Activated T-cell treated with anti-CD3 and anti-CD28 coated beads, Interleukin-2, amount 50 U/mL, for 24 hours (primary cell): Measurements from ENCODE around the gene RNASE13.
"Not testable (repeated sequence)": the region's sequence is repeated elsewhere in the genome, so short reads cannot be mapped to it uniquely, and the experiment has no call there.

ENCODE experiments used
- DNase-seq: peaks from one replicate; pipeline ENCODE4 v3.0.0-alpha.2; 2020
- H3K27ac Mint-ChIP-seq: 2 replicates; pipeline ENCODE4 v1.8.0; 2020; ENCODE audit warnings: mild to moderate bottlenecking, mixed read lengths
- H3K27me3 Mint-ChIP-seq: 2 replicates; pipeline ENCODE4 v1.8.0; 2020; ENCODE audit warnings: mixed read lengths
- H3K36me3 Mint-ChIP-seq: 2 replicates; pipeline ENCODE4 v1.8.0; 2020; ENCODE audit warnings: low read depth, mixed read lengths
- H3K4me1 Mint-ChIP-seq: 2 replicates; pipeline ENCODE4 v1.8.0; 2020; ENCODE audit warnings: low read depth, mixed read lengths
- H3K4me3 Mint-ChIP-seq: 2 replicates; pipeline ENCODE4 v1.8.0; 2020; ENCODE audit warnings: mild to moderate bottlenecking, moderate library complexity, mixed read lengths
- H3K9me3 Mint-ChIP-seq: 2 replicates; pipeline ENCODE4 v1.8.0; 2020; ENCODE audit warnings: mixed read lengths

RNASE13 gene

GRCh38 chr14:21003788-21004346 is 30.7 kb downstream of the RNASE13 start:
- Mint-ChIP-seq H3K27ac (no peak overlapping the region), H3K4me1 (no peaks in the 10 kb centered on the region), H3K27me3 (no peaks in the 10 kb centered on the region), H3K9me3 (no peaks in the 10 kb centered on the region), H3K36me3 (no peaks in the 10 kb centered on the region), H3K4me3 (no peak overlapping the region)
- no peak for DNase-seq

DNA sequence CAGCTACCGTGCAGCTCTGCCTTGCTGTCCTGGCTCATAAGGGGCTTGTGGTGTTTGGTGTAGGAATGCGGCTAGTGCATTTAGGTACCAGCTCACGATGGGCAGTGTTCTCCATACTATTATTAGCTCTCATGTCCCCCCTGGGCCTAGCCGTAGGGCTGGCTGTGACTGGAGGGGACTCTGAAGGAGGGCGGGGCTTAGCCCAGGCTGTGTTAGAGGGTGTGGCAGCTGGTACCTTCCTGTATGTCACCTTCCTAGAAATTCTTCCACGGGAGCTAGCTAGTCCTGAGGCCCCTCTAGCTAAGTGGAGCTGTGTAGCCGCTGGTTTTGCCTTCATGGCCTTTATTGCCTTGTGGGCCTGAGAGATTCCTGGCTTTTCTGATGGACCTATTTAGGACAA is 33.4 kb downstream of the RNASE13 start:
- no peaks in the 10 kb centered on the region for H3K27me3 Mint-ChIP-seq
- H3K27ac Mint-ChIP-seq: no peak overlapping the region
- H3K4me1 Mint-ChIP-seq: peaks cover 8% of the 10 kb centered on the region
- no peaks in the 10 kb centered on the region for H3K9me3 Mint-ChIP-seq
- peaks cover 18% of the 10 kb centered on the region for H3K36me3 Mint-ChIP-seq
- DNase-seq: no peak
- H3K4me3 Mint-ChIP-seq: no peak overlapping the region

DNA sequence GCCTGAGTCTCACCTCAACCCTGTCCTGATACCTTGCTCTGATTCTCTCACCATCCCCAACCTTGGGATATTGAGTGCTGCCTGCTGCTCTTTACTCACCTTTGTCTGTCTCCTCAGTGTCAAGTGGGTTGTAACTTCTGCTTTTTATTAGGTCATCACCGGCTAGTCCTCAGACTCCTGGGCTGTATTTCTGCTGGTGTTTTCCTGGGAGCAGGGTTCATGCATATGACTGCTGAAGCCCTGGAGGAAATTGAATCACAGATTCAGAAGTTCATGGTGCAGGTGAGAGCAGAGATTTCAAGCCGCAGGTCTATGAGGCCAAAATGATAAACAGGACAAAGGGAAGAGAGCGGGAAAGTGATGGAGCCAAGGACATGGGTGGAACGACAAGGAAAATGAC is 35.0 kb downstream of the RNASE13 start:
- Mint-ChIP-seq H3K27me3 (no peaks in the 10 kb centered on the region), H3K27ac (no peak overlapping the region), H3K36me3 (peaks cover 34% of the 10 kb centered on the region), H3K4me3 (no peak overlapping the region), H3K9me3 (no peaks in the 10 kb centered on the region), H3K4me1 (peaks cover 14% of the 10 kb centered on the region)
- DNase-seq: no peak

GRCh38 chr14:20998674-20999366 is 35.8 kb downstream of the RNASE13 start, which contains the start of gene SLC39A2:
Gene SLC39A2 (plus strand): TSS chr14:20999293. CDS start chr14:20999447, 154 bp downstream.
- no peaks in the 10 kb centered on the region for H3K27me3 Mint-ChIP-seq
- H3K4me3 Mint-ChIP-seq: no peak within 1 kb of the TSS
- peaks cover 42% of the 10 kb centered on the region for H3K36me3 Mint-ChIP-seq
- H3K4me1 Mint-ChIP-seq: peaks cover 14% of the 10 kb centered on the region
- no peaks in the 10 kb centered on the region for H3K9me3 Mint-ChIP-seq
- H3K27ac Mint-ChIP-seq: peak within 1 kb of the TSS; percentile 40
- DNase-seq: no peak

- Mint-ChIP-seq H3K4me3 (no peak overlapping the region), H3K27me3 (no peaks in the 10 kb centered on the region), H3K9me3 (no peaks in the 10 kb centered on the region), H3K36me3 (peaks cover 49% of the 10 kb centered on the region), H3K4me1 (peaks cover 14% of the 10 kb centered on the region), H3K27ac (peak overlapping the region; percentile 40)
- DNase-seq: no peak
These were observed 36.5 kb downstream of the RNASE13 start for GRCh38 chr14:20998139-20998538.

DNA sequence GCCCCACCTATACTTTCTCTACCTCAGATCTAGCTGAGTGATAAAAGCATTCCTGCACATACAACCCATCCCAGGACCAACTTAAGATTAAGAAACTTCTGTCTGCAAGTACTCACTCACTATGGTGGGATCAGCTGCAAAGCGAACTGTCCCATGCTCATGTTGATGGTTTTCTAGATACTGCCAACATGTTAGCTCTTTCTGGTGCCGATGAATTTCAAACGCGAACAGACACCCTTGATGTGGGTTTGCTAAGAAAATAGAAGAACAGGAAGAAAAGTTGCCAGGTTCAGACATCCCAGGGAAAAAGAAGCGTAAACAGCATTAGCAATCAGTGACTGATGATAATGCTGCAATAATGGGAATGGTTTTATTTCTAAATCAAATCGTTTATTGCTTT is 37.0 kb downstream of the RNASE13 start:
- H3K36me3 Mint-ChIP-seq: peaks cover 54% of the 10 kb centered on the region

DNA sequence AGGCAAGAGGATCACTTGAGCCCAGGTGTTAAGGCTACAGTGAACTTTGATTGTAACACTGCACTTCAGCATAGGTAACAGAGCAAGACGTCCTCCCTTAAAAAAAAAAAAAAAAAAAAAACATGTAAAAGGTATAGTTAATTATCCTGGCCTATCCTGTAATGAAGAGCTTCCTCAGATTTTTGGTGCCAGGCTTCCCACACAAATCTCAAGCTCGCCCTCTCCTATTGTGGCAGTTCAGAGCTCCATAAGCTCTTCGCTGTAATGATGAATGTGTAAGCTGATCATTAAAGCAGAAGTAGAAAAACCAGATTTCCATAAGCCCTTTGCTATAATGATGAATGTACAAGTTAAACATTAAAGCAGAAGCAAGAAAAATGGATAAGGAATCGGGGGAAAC is 37.5 kb downstream of the RNASE13 start:
- H3K4me1 Mint-ChIP-seq: peaks cover 18% of the 10 kb centered on the region
- no peak overlapping the region for H3K4me3 Mint-ChIP-seq
- H3K9me3 Mint-ChIP-seq: no peaks in the 10 kb centered on the region
- no peak overlapping the region for H3K27ac Mint-ChIP-seq
- peaks cover 59% of the 10 kb centered on the region for H3K36me3 Mint-ChIP-seq
- DNase-seq: no peak
- no peaks in the 10 kb centered on the region for H3K27me3 Mint-ChIP-seq

More for the DNA sequence above, 37.0 kb downstream of the RNASE13 start:
- no peak overlapping the region for H3K4me3 Mint-ChIP-seq
- no peaks in the 10 kb centered on the region for H3K9me3 Mint-ChIP-seq
- H3K4me1 Mint-ChIP-seq: peaks cover 17% of the 10 kb centered on the region
- no peaks in the 10 kb centered on the region for H3K27me3 Mint-ChIP-seq
- DNase-seq: no peak
- no peak overlapping the region for H3K27ac Mint-ChIP-seq

DNA sequence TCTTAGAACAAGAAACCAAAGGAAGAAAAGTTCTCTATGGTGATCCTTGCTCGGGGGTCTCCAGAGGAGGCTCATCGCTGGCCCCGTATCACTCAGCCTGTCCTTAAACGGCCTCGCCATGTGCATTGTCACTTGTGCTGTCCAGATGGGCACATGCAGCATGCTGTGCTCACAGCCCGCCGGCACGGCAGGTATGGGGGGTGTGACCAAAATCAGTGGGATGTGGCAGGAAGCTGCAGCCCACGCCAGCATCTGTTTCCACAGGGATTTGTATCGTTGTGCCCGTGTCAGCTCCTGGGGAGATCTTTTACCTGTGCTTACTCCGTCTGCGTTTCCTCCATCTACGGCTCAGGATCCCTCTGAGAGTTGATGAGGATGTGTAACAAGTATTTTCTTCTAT is 38.1 kb downstream of the RNASE13 start:
- no peaks in the 10 kb centered on the region for H3K27me3 Mint-ChIP-seq
- DNase-seq: no peak
- peaks cover 65% of the 10 kb centered on the region for H3K36me3 Mint-ChIP-seq
- H3K9me3 Mint-ChIP-seq: no peaks in the 10 kb centered on the region
- H3K4me3 Mint-ChIP-seq: no peak overlapping the region
- peaks cover 24% of the 10 kb centered on the region for H3K4me1 Mint-ChIP-seq
- no peak overlapping the region for H3K27ac Mint-ChIP-seq

GRCh38 chr14:20989787-20990600 is 44.6 kb downstream of the RNASE13 start, which contains the start of gene METTL17:
Gene METTL17 (plus strand): TSS chr14:20989980. CDS start chr14:20990003, 23 bp downstream.
- H3K27me3 Mint-ChIP-seq: no peaks in the 10 kb centered on the region
- peak within 1 kb of the TSS; percentile 96 for H3K4me3 Mint-ChIP-seq
- H3K36me3 Mint-ChIP-seq: peaks cover 49% of the 10 kb centered on the region
- no peaks in the 10 kb centered on the region for H3K9me3 Mint-ChIP-seq
- peak within 1 kb of the TSS; percentile 87 for H3K27ac Mint-ChIP-seq
- DNase-seq: peak; percentile 89
- H3K4me1 Mint-ChIP-seq: peaks cover 39% of the 10 kb centered on the region

DNA sequence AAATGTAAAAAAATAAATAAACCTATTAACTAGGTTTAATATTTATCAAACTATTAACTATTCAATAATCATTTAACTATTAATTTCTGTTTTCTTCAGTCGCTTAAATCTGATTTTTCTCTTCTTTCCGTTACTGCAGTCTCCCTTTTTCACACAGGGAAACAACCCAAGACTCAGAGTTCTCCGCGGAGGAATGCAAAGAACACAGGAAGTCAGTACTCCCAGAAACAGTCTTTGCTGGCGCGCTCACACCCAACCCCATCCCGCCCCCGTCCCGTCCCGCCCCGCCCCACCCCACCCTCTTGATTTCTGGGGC is 45.2 kb downstream of the RNASE13 start:
- Mint-ChIP-seq H3K4me3 (peak overlapping the region; percentile 96), H3K27me3 (no peaks in the 10 kb centered on the region), H3K36me3 (peaks cover 44% of the 10 kb centered on the region), H3K27ac (peak overlapping the region; percentile 87), H3K4me1 (peaks cover 37% of the 10 kb centered on the region), H3K9me3 (no peaks in the 10 kb centered on the region)
- no peak for DNase-seq

- H3K4me3 Mint-ChIP-seq: peak overlapping the region; percentile 43
- DNase-seq: no peak
- peaks cover 37% of the 10 kb centered on the region for H3K4me1 Mint-ChIP-seq
- H3K27me3 Mint-ChIP-seq: no peaks in the 10 kb centered on the region
- H3K27ac Mint-ChIP-seq: peak overlapping the region; percentile 44
- no peaks in the 10 kb centered on the region for H3K9me3 Mint-ChIP-seq
- peaks cover 38% of the 10 kb centered on the region for H3K36me3 Mint-ChIP-seq
These were observed 45.7 kb downstream of the RNASE13 start for GRCh38 chr14:20988717-20989470.

GRCh38 chr14:20986811-20987210 is 47.8 kb downstream of the RNASE13 start:
- H3K4me3 Mint-ChIP-seq: no peak overlapping the region
- no peak overlapping the region for H3K27ac Mint-ChIP-seq
- peaks cover 17% of the 10 kb centered on the region for H3K36me3 Mint-ChIP-seq
- H3K27me3 Mint-ChIP-seq: peaks cover 2% of the 10 kb centered on the region
- DNase-seq: no peak
- no peaks in the 10 kb centered on the region for H3K9me3 Mint-ChIP-seq
- H3K4me1 Mint-ChIP-seq: peaks cover 30% of the 10 kb centered on the region

- H3K27ac Mint-ChIP-seq, H3K4me3 Mint-ChIP-seq, H3K36me3 Mint-ChIP-seq, H3K9me3 Mint-ChIP-seq, DNase-seq, H3K27me3 Mint-ChIP-seq: not testable (repeated sequence)
- H3K4me1 Mint-ChIP-seq: peaks cover 21% of the 10 kb centered on the region
These were observed 49.0 kb downstream of the RNASE13 start for GRCh38 chr14:20985650-20986049.
